DND-41 (cell line): ENCODE data around the gene HS3ST3A1.

Experiments
- ATAC-seq: fragments of 200-7000 bp; cut with Tn5 transposase; 3 replicates; pipeline ENCODE4 v1.9.1; 2021; ENCODE audit warnings: low read depth; ENCODE audit not compliant: insufficient read depth
- DNase-seq: peaks from one replicate; pipeline ENCODE4 v3.0.0-alpha.2; 2020
- H2AFZ ChIP-seq: 2 replicates; pipeline ENCODE4 v1.6.0; 2012; ENCODE audit warnings: low read depth, low read length
- H3K27ac ChIP-seq: 2 replicates; pipeline ENCODE4 v1.5.1; 2012; ENCODE audit warnings: low read length, inconsistent platforms
- H3K27me3 ChIP-seq: fragments of 200-600 bp; sonication (generic); 2 replicates; pipeline ENCODE4 v1.6.0; 2012; ENCODE audit warnings: low read length, mild to moderate bottlenecking, inconsistent platforms; ENCODE audit not compliant: insufficient read depth, poor library complexity
- H3K36me3 ChIP-seq: 2 replicates; pipeline ENCODE4 v1.5.1; 2012; ENCODE audit warnings: low read length, inconsistent platforms; ENCODE audit not compliant: insufficient read depth
- H3K4me1 ChIP-seq: 2 replicates; pipeline ENCODE4 v1.5.1; 2012; ENCODE audit warnings: mild to moderate bottlenecking, low read length; ENCODE audit not compliant: insufficient read depth
- H3K4me2 ChIP-seq: 2 replicates; pipeline ENCODE4 v1.6.0; 2012; ENCODE audit warnings: mild to moderate bottlenecking, moderate library complexity, low read length, inconsistent platforms; ENCODE audit not compliant: insufficient read depth
- H3K4me3 ChIP-seq, 2 experiments: fragments of 200-600 bp in 1 of 2; shearing (Covaris generic) in 1 of 2; 2 replicates each; pipeline ENCODE4 v1.5.1; 2012 to 2016; ENCODE audit warnings: inconsistent platforms in 2 of 2, low read length in 2 of 2, mild to moderate bottlenecking in 2 of 2, low read depth in 1 of 2, moderate library complexity in 1 of 2
- H3K79me2 ChIP-seq: 2 replicates; pipeline ENCODE4 v1.6.0; 2012; ENCODE audit warnings: low read length, inconsistent platforms; ENCODE audit not compliant: insufficient read depth
- H3K9ac ChIP-seq: 2 replicates; pipeline ENCODE4 v1.6.0; 2012; ENCODE audit warnings: low read depth, mild to moderate bottlenecking, inconsistent platforms, low read length, moderate library complexity
- H3K9me3 ChIP-seq: 2 replicates; pipeline ENCODE4 v1.5.1; 2012; ENCODE audit warnings: low read length, moderate library complexity, mild to moderate bottlenecking, inconsistent platforms; ENCODE audit not compliant: insufficient read depth, severe bottlenecking
- H4K20me1 ChIP-seq: 2 replicates; pipeline ENCODE4 v1.6.0; 2012; ENCODE audit warnings: low read length; ENCODE audit not compliant: insufficient read depth
- EZH2 ChIP-seq: IDR thresholded peaks from 3 replicates; pipeline ENCODE4 v1.6.1; 2012; ENCODE audit warnings: borderline replicate concordance, low read depth, mild to moderate bottlenecking, moderate library complexity, low read length, inconsistent platforms; ENCODE audit not compliant: severe bottlenecking
- TF ChIP-seq, protein P1 (sequence below): IDR thresholded peaks from 2 replicates; pipeline ENCODE4 v1.5.1; 2012; ENCODE audit warnings: borderline replicate concordance, low read length, moderate library complexity, mild to moderate bottlenecking; ENCODE audit not compliant: poor library complexity, severe bottlenecking; ENCODE audit errors: extremely low read depth

Gene HS3ST3A1

DNA sequence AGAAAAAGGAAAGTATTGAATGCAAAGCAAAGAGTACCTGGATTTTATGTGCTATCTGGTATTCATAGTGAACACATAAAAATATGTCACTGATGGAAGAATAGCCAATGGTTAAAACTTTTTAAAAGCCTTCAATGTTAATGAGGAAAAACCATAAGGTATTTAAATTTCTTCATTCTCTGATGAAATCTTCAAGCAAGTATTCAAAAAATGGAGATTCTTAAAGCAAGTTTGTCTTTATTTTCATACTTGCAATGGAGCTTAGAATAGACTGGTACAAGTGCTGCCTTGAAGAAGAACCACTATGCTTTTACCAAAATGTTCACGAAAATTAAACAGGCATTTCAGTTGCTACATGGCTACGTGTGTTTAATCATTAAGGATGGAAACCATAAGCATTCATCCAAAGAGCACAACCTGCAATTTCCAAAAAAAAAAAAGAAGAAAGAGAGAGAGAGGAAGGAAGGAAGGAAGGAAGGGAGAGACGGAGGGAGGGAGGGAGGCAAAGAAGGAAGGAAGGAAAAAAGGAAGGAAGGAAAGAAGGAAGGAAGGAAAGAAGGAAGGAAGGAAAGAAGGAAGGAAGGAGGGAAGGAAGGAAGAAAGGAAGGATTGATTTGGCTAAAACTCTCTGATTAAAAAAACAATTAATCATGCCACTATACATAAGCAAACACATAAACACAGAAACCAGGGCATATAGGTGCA lies 17.6 kb downstream of the HS3ST3A1 start:
- no peak for DNase-seq
- Histone ChIP-seq H3K36me3 (no peaks in the 10 kb centered on the region), H4K20me1 (no peaks in the 10 kb centered on the region), H3K4me3 (no peak overlapping the region), H3K27me3 (no peaks in the 10 kb centered on the region), H2AFZ (no peak overlapping the region), H3K4me2 (no peak overlapping the region), H3K9me3 (no peaks in the 10 kb centered on the region), H3K79me2 (no peaks in the 10 kb centered on the region), H3K4me1 (no peaks in the 10 kb centered on the region), H3K27ac (no peak overlapping the region), H3K9ac (no peak overlapping the region)
- TF ChIP-seq, protein P1, sequence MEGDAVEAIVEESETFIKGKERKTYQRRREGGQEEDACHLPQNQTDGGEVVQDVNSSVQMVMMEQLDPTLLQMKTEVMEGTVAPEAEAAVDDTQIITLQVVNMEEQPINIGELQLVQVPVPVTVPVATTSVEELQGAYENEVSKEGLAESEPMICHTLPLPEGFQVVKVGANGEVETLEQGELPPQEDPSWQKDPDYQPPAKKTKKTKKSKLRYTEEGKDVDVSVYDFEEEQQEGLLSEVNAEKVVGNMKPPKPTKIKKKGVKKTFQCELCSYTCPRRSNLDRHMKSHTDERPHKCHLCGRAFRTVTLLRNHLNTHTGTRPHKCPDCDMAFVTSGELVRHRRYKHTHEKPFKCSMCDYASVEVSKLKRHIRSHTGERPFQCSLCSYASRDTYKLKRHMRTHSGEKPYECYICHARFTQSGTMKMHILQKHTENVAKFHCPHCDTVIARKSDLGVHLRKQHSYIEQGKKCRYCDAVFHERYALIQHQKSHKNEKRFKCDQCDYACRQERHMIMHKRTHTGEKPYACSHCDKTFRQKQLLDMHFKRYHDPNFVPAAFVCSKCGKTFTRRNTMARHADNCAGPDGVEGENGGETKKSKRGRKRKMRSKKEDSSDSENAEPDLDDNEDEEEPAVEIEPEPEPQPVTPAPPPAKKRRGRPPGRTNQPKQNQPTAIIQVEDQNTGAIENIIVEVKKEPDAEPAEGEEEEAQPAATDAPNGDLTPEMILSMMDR = no peak
- no peak for TF ChIP-seq EZH2
- no peak for ATAC-seq

DNA sequence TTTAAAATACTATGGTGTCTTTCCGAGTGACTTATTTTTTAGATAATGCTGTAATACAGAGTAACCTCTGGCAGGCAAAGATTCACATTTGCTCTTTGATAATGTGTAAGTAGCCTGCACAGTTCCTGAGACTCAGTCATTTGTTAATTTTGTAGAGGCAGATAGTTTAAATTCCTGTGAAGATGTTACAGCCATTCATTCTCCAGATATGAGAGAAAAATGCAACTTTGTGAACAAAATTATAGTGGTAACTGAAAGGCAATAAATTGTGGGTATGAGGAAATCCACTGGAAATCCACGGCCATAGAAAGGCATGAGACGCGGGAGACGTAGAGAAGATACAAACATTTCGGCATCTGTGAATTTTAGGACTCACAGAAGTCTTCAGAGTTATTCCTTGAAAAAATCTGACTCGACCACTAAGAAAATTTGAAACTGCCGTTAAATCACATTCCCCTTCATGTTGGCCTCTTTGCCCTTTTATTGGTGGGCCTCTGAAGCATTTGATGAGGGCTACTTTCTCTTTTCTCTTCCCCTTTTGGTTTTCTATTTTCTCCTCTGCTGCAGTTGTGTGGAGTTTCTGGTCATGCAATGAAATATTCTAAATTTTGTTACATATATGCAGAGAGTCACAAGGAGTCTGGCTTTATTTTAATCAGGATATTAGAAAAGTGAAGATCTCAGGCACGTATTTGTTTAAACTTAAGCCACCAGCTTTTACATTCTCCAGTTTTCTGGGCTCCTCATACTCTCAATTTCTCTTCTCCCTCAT lies 18.8 kb downstream of the HS3ST3A1 start:
- no peak overlapping the region for H3K4me3 ChIP-seq
- H3K4me2 ChIP-seq = no peak overlapping the region
- no peak overlapping the region for H2AFZ ChIP-seq
- H3K27ac ChIP-seq = no peak overlapping the region
- H3K9ac ChIP-seq = no peak overlapping the region
- no peaks in the 10 kb centered on the region for H3K79me2 ChIP-seq
- no peaks in the 10 kb centered on the region for H4K20me1 ChIP-seq
- no peaks in the 10 kb centered on the region for H3K27me3 ChIP-seq
- no peak for TF ChIP-seq EZH2
- TF ChIP-seq, protein P1 = no peak
- ATAC-seq = no peak
- no peak for DNase-seq
- no peaks in the 10 kb centered on the region for H3K36me3 ChIP-seq
- H3K9me3 ChIP-seq = no peaks in the 10 kb centered on the region
- H3K4me1 ChIP-seq = no peaks in the 10 kb centered on the region

DNA sequence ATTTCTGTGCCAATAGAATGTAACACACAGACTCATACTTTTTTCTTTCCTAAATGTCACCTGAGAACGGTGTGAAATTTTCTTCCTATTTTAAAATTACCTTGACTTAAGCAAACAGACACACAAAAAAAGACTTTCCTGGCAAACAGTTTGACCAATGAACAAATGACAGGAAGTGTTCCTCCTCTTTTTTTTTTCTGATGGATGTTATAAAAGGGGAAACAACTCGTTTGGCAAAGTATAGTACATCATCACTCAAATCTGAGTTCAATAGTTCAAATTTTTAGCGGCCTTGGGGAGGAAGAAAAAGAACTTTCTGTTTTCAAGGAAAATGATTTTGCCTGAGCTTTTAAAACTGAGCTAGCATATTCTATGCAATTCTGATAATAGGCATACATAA lies 19.8 kb downstream of the HS3ST3A1 start:
- Histone ChIP-seq H3K4me3 (no peak overlapping the region), H3K36me3 (no peaks in the 10 kb centered on the region), H3K9ac (no peak overlapping the region), H2AFZ (no peak overlapping the region), H3K4me2 (no peak overlapping the region), H3K9me3 (no peaks in the 10 kb centered on the region), H3K27me3 (no peaks in the 10 kb centered on the region), H4K20me1 (no peaks in the 10 kb centered on the region), H3K4me1 (no peaks in the 10 kb centered on the region), H3K79me2 (no peaks in the 10 kb centered on the region), H3K27ac (no peak overlapping the region)
- no peak for TF ChIP-seq EZH2
- TF ChIP-seq, protein P1 = no peak
- ATAC-seq = no peak
- DNase-seq = no peak
